H9 (cell line): ENCODE measurements around the gene LCNL1. TPM values are rescaled to one million over a fixed set of nuclear protein-coding genes. Genes with fewer than 3 reads are reported as not detected.

Source experiments
- DNase-seq: peaks from one replicate; pipeline ENCODE4 v3.0.0-alpha.2; 2017
- H2AFZ ChIP-seq: one replicate; pipeline ENCODE4 v1.6.1; 2013; ENCODE audit warnings: mild to moderate bottlenecking, low read length, control low read depth, moderate library complexity
- H2AK5ac ChIP-seq: 2 replicates; pipeline ENCODE4 v1.6.1; 2013; ENCODE audit warnings: low read length, control low read depth, mixed read lengths; ENCODE audit not compliant: insufficient read length
- H2BK120ac ChIP-seq: one replicate; pipeline ENCODE4 v1.6.1; 2013; ENCODE audit warnings: low read depth, mild to moderate bottlenecking, low read length, control low read depth, inconsistent platforms; ENCODE audit not compliant: poor library complexity, severe bottlenecking
- H2BK12ac ChIP-seq: 2 replicates; pipeline ENCODE4 v1.6.1; 2013; ENCODE audit warnings: low read length, control low read depth, mixed read lengths, low read depth; ENCODE audit not compliant: insufficient read length
- H2BK15ac ChIP-seq: 2 replicates; pipeline ENCODE4 v1.6.1; 2013; ENCODE audit warnings: low read depth, low read length, control low read depth
- H2BK20ac ChIP-seq: one replicate; pipeline ENCODE4 v1.6.1; 2013; ENCODE audit warnings: low read depth, mild to moderate bottlenecking, low read length, control low read depth, inconsistent platforms; ENCODE audit not compliant: poor library complexity, severe bottlenecking
- H2BK5ac ChIP-seq: 2 replicates; pipeline ENCODE4 v1.6.1; 2013; ENCODE audit warnings: low read length, control low read depth, mixed read lengths; ENCODE audit not compliant: insufficient read length
- H3K14ac ChIP-seq: 2 replicates; pipeline ENCODE4 v1.6.1; 2013; ENCODE audit warnings: low read length, control low read depth; ENCODE audit not compliant: insufficient read depth
- H3K18ac ChIP-seq: 2 replicates; pipeline ENCODE4 v1.6.1; 2013; ENCODE audit warnings: low read depth, mild to moderate bottlenecking, mixed read lengths, low read length, control low read depth; ENCODE audit not compliant: insufficient read length
- H3K23ac ChIP-seq: 2 replicates; pipeline ENCODE4 v1.6.1; 2013; ENCODE audit warnings: low read length, control low read depth, mixed read lengths, low read depth; ENCODE audit not compliant: insufficient read length
- H3K23me2 ChIP-seq: 2 replicates; pipeline ENCODE4 v1.6.1; 2013; ENCODE audit warnings: low read depth, mild to moderate bottlenecking, mixed read lengths, low read length, control low read depth; ENCODE audit not compliant: insufficient read length, poor library complexity, severe bottlenecking
- H3K27ac ChIP-seq: 2 replicates; pipeline ENCODE4 v1.5.1; 2013; ENCODE audit warnings: low read length, control low read depth, mixed read lengths, low read depth; ENCODE audit not compliant: insufficient read length
- H3K27me3 ChIP-seq: 2 replicates; pipeline ENCODE4 v1.6.1; 2013; ENCODE audit warnings: low read length, control low read depth, inconsistent platforms; ENCODE audit not compliant: insufficient read depth
- H3K4ac ChIP-seq: 2 replicates; pipeline ENCODE4 v1.6.1; 2013; ENCODE audit warnings: low read depth, mild to moderate bottlenecking, control low read depth, inconsistent platforms, low read length, moderate library complexity
- H3K4me1 ChIP-seq: 2 replicates; pipeline ENCODE4 v1.6.1; 2013; ENCODE audit warnings: low read length, control low read depth, inconsistent platforms; ENCODE audit not compliant: insufficient read depth
- H3K4me2 ChIP-seq: 2 replicates; pipeline ENCODE4 v1.6.1; 2013; ENCODE audit warnings: low read length, control low read depth, mixed read lengths; ENCODE audit not compliant: insufficient read length, insufficient read depth
- H3K56ac ChIP-seq: 2 replicates; pipeline ENCODE4 v1.6.1; 2013; ENCODE audit warnings: low read depth, mild to moderate bottlenecking, mixed read lengths, low read length, control low read depth; ENCODE audit not compliant: insufficient read length
- H3K79me1 ChIP-seq: 2 replicates; pipeline ENCODE4 v1.6.1; 2013; ENCODE audit warnings: low read depth, mild to moderate bottlenecking, moderate library complexity, low read length, control low read depth, inconsistent platforms; ENCODE audit not compliant: insufficient read depth, poor library complexity, severe bottlenecking
- H3K79me2 ChIP-seq: 2 replicates; pipeline ENCODE4 v1.6.1; 2013; ENCODE audit warnings: low read length, control low read depth, inconsistent platforms; ENCODE audit not compliant: insufficient read depth
- H3K9ac ChIP-seq: 2 replicates; pipeline ENCODE4 v1.6.1; 2013; ENCODE audit warnings: low read length, control low read depth, mixed read lengths; ENCODE audit not compliant: insufficient read length; ENCODE audit errors: extremely low read depth
- H3K9me3 ChIP-seq: one replicate; pipeline ENCODE4 v1.6.1; 2013; ENCODE audit warnings: low read depth, low read length, inconsistent platforms; ENCODE audit not compliant: control insufficient read depth
- H3T11ph ChIP-seq: one replicate; pipeline ENCODE4 v1.6.1; 2013; ENCODE audit warnings: mild to moderate bottlenecking, low read length, control low read depth, inconsistent platforms
- H4K20me1 ChIP-seq: one replicate; pipeline ENCODE4 v1.6.1; 2013; ENCODE audit not compliant: control insufficient read depth, insufficient read length, insufficient read depth
- H4K5ac ChIP-seq: 2 replicates; pipeline ENCODE4 v1.6.1; 2013; ENCODE audit warnings: low read depth, mild to moderate bottlenecking, mixed read lengths, low read length, control low read depth; ENCODE audit not compliant: insufficient read length
- H4K8ac ChIP-seq: replicated peaks from 2 replicates; pipeline ENCODE4 v1.6.1; 2013; ENCODE audit warnings: low read length, control low read depth, mixed read lengths, low read depth; ENCODE audit not compliant: insufficient read length
- H4K91ac ChIP-seq: 2 replicates; pipeline ENCODE4 v1.6.1; 2013; ENCODE audit warnings: low read depth, mild to moderate bottlenecking, moderate library complexity, mixed read lengths, low read length, control low read depth; ENCODE audit not compliant: insufficient read length
- H3K27ac Mint-ChIP-seq, 3 experiments: 2 replicates in 2 of 3; 3 replicates in 1 of 3; pipeline ENCODE4 v1.8.0; 2020 to 2021; ENCODE audit warnings: mixed read lengths in 3 of 3, mild to moderate bottlenecking in 1 of 3, moderate library complexity in 1 of 3
- H3K27me3 Mint-ChIP-seq: 2 replicates; pipeline ENCODE4 v1.8.0; 2021; ENCODE audit warnings: low read depth, mild to moderate bottlenecking, moderate library complexity, mixed read lengths
- H3K36me3 Mint-ChIP-seq, 3 experiments: 2 replicates in 2 of 3; 3 replicates in 1 of 3; pipeline ENCODE4 v1.8.0; 2020 to 2021; ENCODE audit warnings: low read depth in 3 of 3, mixed read lengths in 3 of 3; ENCODE audit not compliant: insufficient read depth in 1 of 3
- H3K4me1 Mint-ChIP-seq, 2 experiments: 2 replicates each; pipeline ENCODE4 v1.8.0; 2020; ENCODE audit warnings: mixed read lengths in 2 of 2
- H3K4me3 Mint-ChIP-seq, 2 experiments: 2 replicates in 1 of 2; 3 replicates in 1 of 2; pipeline ENCODE4 v1.8.0; 2020 to 2021; ENCODE audit warnings: mild to moderate bottlenecking in 2 of 2, mixed read lengths in 2 of 2, moderate library complexity in 1 of 2
- H3K9me3 Mint-ChIP-seq, 2 experiments: 2 replicates in 1 of 2; 3 replicates in 1 of 2; pipeline ENCODE4 v1.8.0; 2020; ENCODE audit warnings: mild to moderate bottlenecking in 2 of 2, mixed read lengths in 2 of 2, moderate library complexity in 1 of 2
- WGBS: extraction: QIAGEN DNeasy Blood & Tissue Kit; methylation state at CpG from one replicate; pipeline ENCODE4 v1.1.7; 2013; ENCODE audit warnings: missing lambda C conversion rate, low lambda C conversion rate, mixed read lengths; ENCODE audit not compliant: insufficient read length; ENCODE audit errors: extremely low coverage; 5-methylcytosine and 5-hydroxymethylcytosine counted together
- total RNA-seq: library from RNA; stranded (reverse); gene quantifications from 2 replicates; pipeline ENCODE4 v1.2.1, GENCODE V29; 2021
- TF ChIP-seq, protein P1 (sequence below): fragments of 200-600 bp; sonication (generic); conservative IDR thresholded peaks from 3 replicates; pipeline ENCODE4 v1.8.0; 2021; ENCODE audit warnings: antibody characterized with exemption, mild to moderate bottlenecking

The LCNL1 gene
- total RNA-seq, 1 experiment from 2014 or later, result 0.20 TPM

DNA sequence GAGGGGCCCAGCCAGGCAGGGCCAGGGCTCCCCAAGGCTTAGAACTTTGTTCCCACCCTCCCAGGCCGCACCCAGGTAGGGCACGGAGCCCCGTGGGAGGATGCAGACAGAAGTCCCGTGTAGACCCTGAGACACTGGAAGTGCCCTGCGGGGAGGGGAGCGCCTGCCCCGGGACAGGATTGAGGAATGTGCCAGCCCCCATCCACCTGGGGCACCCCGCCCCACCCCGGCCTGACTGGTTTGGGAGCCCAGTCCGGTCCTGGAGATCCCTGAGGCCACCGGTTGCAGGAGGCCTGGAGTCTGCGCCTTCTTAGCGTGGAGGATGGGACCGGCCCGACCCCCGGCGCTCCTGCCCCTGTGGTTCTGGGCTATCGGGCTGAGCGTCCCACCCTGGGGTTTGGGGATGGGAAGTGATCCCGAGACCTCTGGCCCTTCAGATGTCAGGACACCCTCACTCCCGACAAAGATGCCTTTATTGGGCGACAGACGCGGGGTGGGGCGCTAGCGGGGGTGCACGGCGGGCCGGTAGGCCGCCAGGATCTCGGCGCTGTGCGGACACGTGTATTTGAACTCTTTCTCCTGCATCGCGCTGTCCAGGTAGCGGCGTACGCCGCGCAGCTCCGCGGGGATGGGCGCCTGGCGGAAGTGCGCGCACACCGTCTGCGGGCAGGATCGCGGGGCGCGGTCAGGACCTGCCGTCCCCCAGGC, 11.5 kb downstream of the LCNL1 start:
- Histone ChIP-seq H4K20me1 (no peaks in the 10 kb centered on the region), H3K18ac (no peak overlapping the region), H4K5ac (no peak overlapping the region), H3K23ac (no peak overlapping the region), H3T11ph (no peak overlapping the region), H4K8ac (no peak overlapping the region), H2BK5ac (no peak overlapping the region), H3K14ac (no peak overlapping the region), H2BK120ac (no peak overlapping the region), H3K27me3 (no peaks in the 10 kb centered on the region), H3K4me2 (no peak overlapping the region), H3K4me1 (no peaks in the 10 kb centered on the region), H3K4ac (no peak overlapping the region), H2BK15ac (no peak overlapping the region), H2BK12ac (no peak overlapping the region), H3K79me1 (no peaks in the 10 kb centered on the region), H3K27ac (no peak overlapping the region), H2BK20ac (no peak overlapping the region), H2AFZ (no peak overlapping the region), H3K56ac (no peak overlapping the region), H2AK5ac (no peak overlapping the region), H3K9me3 (no peaks in the 10 kb centered on the region), H3K23me2 (peaks cover 6% of the 10 kb centered on the region), H3K79me2 (no peaks in the 10 kb centered on the region), H3K9ac (no peak overlapping the region), H4K91ac (no peak overlapping the region)
- peaks cover 2 to 8% (median 2%) of the 10 kb centered on the region in 3 experiments; a peak in 5 of 7 replicates for H3K36me3 Mint-ChIP-seq
- TF ChIP-seq, protein P1, sequence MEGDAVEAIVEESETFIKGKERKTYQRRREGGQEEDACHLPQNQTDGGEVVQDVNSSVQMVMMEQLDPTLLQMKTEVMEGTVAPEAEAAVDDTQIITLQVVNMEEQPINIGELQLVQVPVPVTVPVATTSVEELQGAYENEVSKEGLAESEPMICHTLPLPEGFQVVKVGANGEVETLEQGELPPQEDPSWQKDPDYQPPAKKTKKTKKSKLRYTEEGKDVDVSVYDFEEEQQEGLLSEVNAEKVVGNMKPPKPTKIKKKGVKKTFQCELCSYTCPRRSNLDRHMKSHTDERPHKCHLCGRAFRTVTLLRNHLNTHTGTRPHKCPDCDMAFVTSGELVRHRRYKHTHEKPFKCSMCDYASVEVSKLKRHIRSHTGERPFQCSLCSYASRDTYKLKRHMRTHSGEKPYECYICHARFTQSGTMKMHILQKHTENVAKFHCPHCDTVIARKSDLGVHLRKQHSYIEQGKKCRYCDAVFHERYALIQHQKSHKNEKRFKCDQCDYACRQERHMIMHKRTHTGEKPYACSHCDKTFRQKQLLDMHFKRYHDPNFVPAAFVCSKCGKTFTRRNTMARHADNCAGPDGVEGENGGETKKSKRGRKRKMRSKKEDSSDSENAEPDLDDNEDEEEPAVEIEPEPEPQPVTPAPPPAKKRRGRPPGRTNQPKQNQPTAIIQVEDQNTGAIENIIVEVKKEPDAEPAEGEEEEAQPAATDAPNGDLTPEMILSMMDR, result no peak
- peaks cover 28% of the 10 kb centered on the region for H3K27me3 Mint-ChIP-seq
- peaks cover 11 to 15% of the 10 kb centered on the region in 2 experiments for H3K4me1 Mint-ChIP-seq
- H3K4me3 Mint-ChIP-seq, result no peak overlapping the region
- no peak for DNase-seq
- no CpG with 5 or more reads among the region's 54 CpGs for WGBS
- no peak overlapping the region for H3K27ac Mint-ChIP-seq
- peaks cover 9 to 10% of the 10 kb centered on the region in 2 experiments; a peak in 3 of 5 replicates for H3K9me3 Mint-ChIP-seq
